Measurements from ENCODE around the gene EHD1. TPM values are rescaled to one million over a fixed set of nuclear protein-coding genes. Genes with fewer than 3 reads are reported as not detected.

Gene EHD1
- polyA plus RNA-seq, 2 of the 4 experiments (the other 2 are of a cell fraction) = 25.9 to 37.8 TPM

- peak overlapping the region; percentile 98 for H3K4me2 ChIP-seq
- POLR2A ChIA-PET = interaction anchor here (0.6 to 1.3 kb wide), 2 partner anchors 31 to 87 kb away, joined by 3 to 9 read pairs; no protein-coding TSS in a partner anchor
- CTCF ChIA-PET = interaction anchor here (1.4 to 3.9 kb wide), 4 partner anchors 23 to 204 kb away, joined by 4 to 26 read pairs (median 12); partner anchors contain the start of gene ARL2
- WGBS (ENCODE audit: missing lambda C conversion rate) = 10% methylated on average over 25 of the region's 44 CpGs
- FAIRE-seq (no peak), ATAC-seq (peak; percentile 21 to 27; a peak in 5 of 6 replicates), DNase-seq (ENCODE audit: low read depth in 1 of 2, low spot score in 1 of 2) (peak in 1 of 2 experiments; percentile 17)
- peaks cover 6% of the 10 kb centered on the region; the same call in 2 of the 3 replicates for H3K4me1 ChIP-seq
- no peak for TF ChIP-seq NR3C1 (IDR thresholded peaks at IDR 0.05)
- TF ChIP-seq HOXB5 (CRISPR knock-in tag; IDR thresholded peaks at IDR 0.05) = no peak
- TF ChIP-seq ZC3H11A (IDR thresholded peaks at IDR 0.05) = no peak
- no peak for TF ChIP-seq EP300 (IDR thresholded peaks at IDR 0.05)
- no peak for TF ChIP-seq ESRRA (IDR thresholded peaks at IDR 0.05; ENCODE audit: borderline replicate concordance, low read length)
- no peak for TF ChIP-seq REST (IDR thresholded peaks at IDR 0.05)
- no peak for TF ChIP-seq MAZ (IDR thresholded peaks at IDR 0.05; ENCODE audit: borderline replicate concordance, low read depth, low read length)
- no peak for TF ChIP-seq KDM5A (IDR thresholded peaks at IDR 0.05)
- H3K4me3 ChIP-seq = peak overlapping the region; percentile 92
- no peaks in the 10 kb centered on the region for H3K9me3 ChIP-seq
- peak overlapping the region; percentile 91 to 93 for H3K27ac ChIP-seq
These were observed 68.6 kb downstream of the EHD1 start for GRCh38 chr11:64809781-64810241.

- CTCF ChIA-PET = no interaction called here
- FAIRE-seq = no peak
- no peak for ATAC-seq
- no peak for TF ChIP-seq HOXA7 (CRISPR knock-in tag; IDR thresholded peaks at IDR 0.05)
- TF ChIP-seq CEBPB (IDR thresholded peaks at IDR 0.05) = no peak
- no peak for TF ChIP-seq ZFP36 (IDR thresholded peaks at IDR 0.05; ENCODE audit: borderline replicate concordance, partially characterized antibody)
- no peak for TF ChIP-seq BCL3 (IDR thresholded peaks at IDR 0.05)
- no peak for TF ChIP-seq PBX3 (IDR thresholded peaks at IDR 0.05)
- TF ChIP-seq JUN (IDR thresholded peaks at IDR 0.05) = no peak
- no peak for DNase-seq (ENCODE audit: low read depth in 1 of 2, low spot score in 1 of 2)
- WGBS (ENCODE audit: missing lambda C conversion rate) = 93% methylated on average over 8 of the region's 9 CpGs
- H3K4me2 ChIP-seq = no peak overlapping the region
- POLR2A ChIA-PET = no interaction called here
- no peak overlapping the region for H3K4me3 ChIP-seq
- no peak overlapping the region for H3K27ac ChIP-seq
- H3K9me3 ChIP-seq = no peaks in the 10 kb centered on the region
- peaks cover 20% of the 10 kb centered on the region for H3K4me1 ChIP-seq
These were observed 72.9 kb downstream of the EHD1 start for GRCh38 chr11:64805481-64805880.

- DNase-seq (ENCODE audit: low read depth in 1 of 2, low spot score in 1 of 2) (peak in 1 of 2 experiments; percentile 49), ATAC-seq (peak; percentile 3 to 11; a peak in 3 of 6 replicates), FAIRE-seq (no peak)
- TF ChIP-seq RARB (CRISPR knock-in tag; IDR thresholded peaks at IDR 0.05) (no peak), EP300 (IDR thresholded peaks at IDR 0.05) (no peak), FOSB (CRISPR knock-in tag; IDR thresholded peaks at IDR 0.05) (no peak), NPAS2 (CRISPR knock-in tag; IDR thresholded peaks at IDR 0.05; ENCODE audit: borderline replicate concordance) (no peak), ELK1 (IDR thresholded peaks at IDR 0.05; ENCODE audit: low read depth, low read length) (no peak), NFE2L2 (conservative IDR thresholded peaks at IDR 0.05; ENCODE audit: low read length) (no peak), FOXS1 (CRISPR knock-in tag; IDR thresholded peaks at IDR 0.05) (no peak), JUNB (IDR thresholded peaks at IDR 0.05) (no peak), JUN (IDR thresholded peaks at IDR 0.05) (no peak), BHLHE40 (IDR thresholded peaks at IDR 0.05; ENCODE audit: low read depth, low read length) (no peak), NR3C1 (IDR thresholded peaks at IDR 0.05) (no peak), FOSL2 (IDR thresholded peaks at IDR 0.05) (no peak), FOSL2 (CRISPR knock-in tag; IDR thresholded peaks at IDR 0.05) (no peak)
- POLR2A ChIA-PET = no interaction called here
- Histone ChIP-seq H3K4me3 (no peak overlapping the region), H3K9me3 (no peaks in the 10 kb centered on the region), H3K4me2 (peak overlapping the region; percentile 73), H3K4me1 (peaks cover 27% of the 10 kb centered on the region), H3K27ac (no peak overlapping the region)
- CTCF ChIA-PET = interaction anchor here (0.7 to 7.8 kb wide), 12 partner anchors 15 to 355 kb away, joined by 3 to 79 read pairs (median 3); no protein-coding TSS in a partner anchor
- 92% methylated on average over 36 of the region's 41 CpGs for WGBS (ENCODE audit: missing lambda C conversion rate)
These were observed 73.8 kb downstream of the EHD1 start for GRCh38 chr11:64804346-64805210.

Measured in A549 (cell line).